Stomach (tissue), 9 donors: ENCODE measurements around the gene SLIT1. TPM values are rescaled to one million over a fixed set of nuclear protein-coding genes. Genes with fewer than 3 reads are reported as not detected.

Experiments used
- DNase-seq, 2 donors: peaks; one replicate each; pipeline versions ENCODE4 v3.0.0 to v3.0.0-alpha.2; 2013 to 2019
- H3K27ac ChIP-seq, 5 donors: fragments of 200-600 bp in 4 of 5; sonication (generic) in 4 of 5; one replicate each; pipeline ENCODE4 v1.5.1; 2013 to 2019; ENCODE audit warnings: mild to moderate bottlenecking in 1 of 5, moderate library complexity in 1 of 5
- H3K27me3 ChIP-seq, 3 donors: fragments of 200-600 bp; sonication (generic); one replicate each; pipeline ENCODE4 v1.5.1; 2017 to 2019; ENCODE audit warnings: mixed run types in 1 of 3
- H3K36me3 ChIP-seq, 4 donors: fragments of 200-600 bp; sonication (generic); 1 replicate in 3 of 4; 2 replicates in 1 of 4; pipeline ENCODE4 v1.5.1; 2016 to 2019
- H3K4me1 ChIP-seq, 4 donors: fragments of 200-600 bp; sonication (generic); one replicate each; pipeline ENCODE4 v1.5.1; 2016 to 2019
- H3K4me3 ChIP-seq, 4 donors: fragments of 200-600 bp; sonication (generic) in 3 of 4; one replicate each; pipeline ENCODE4 v1.5.1; 2016 to 2019; ENCODE audit warnings: mild to moderate bottlenecking in 1 of 4
- H3K9me3 ChIP-seq, 4 donors: fragments of 200-600 bp; sonication (generic); one replicate each; pipeline ENCODE4 v1.5.1; 2016 to 2019
- EP300 ChIP-seq: sonication (generic); formaldehyde crosslinking; IDR thresholded peaks from one replicate; pipeline ENCODE4 v1.6.1; 2017; ENCODE audit warnings: antibody characterized with exemption
- POLR2A ChIP-seq, 4 donors: fragments of 450-650 bp; IDR thresholded peaks; one replicate each; pipeline ENCODE4 v1.6.1; 2016; ENCODE audit warnings: antibody characterized with exemption in 4 of 4, control low read depth in 2 of 4, mild to moderate bottlenecking in 1 of 4, moderate library complexity in 1 of 4
- POLR2AphosphoS5 ChIP-seq, 3 donors: sonication (generic); formaldehyde crosslinking; IDR thresholded peaks; one replicate each; pipeline ENCODE4 v1.6.1; 2016; ENCODE audit warnings: antibody characterized with exemption in 3 of 3
- WGBS, 5 donors: extraction: QIAGEN DNeasy Blood & Tissue Kit in 3 of 5; methylation state at CpG; one replicate each; pipeline versions ENCODE4 v1.1.5 to v1.1.7; 2013 to 2018; 5-methylcytosine and 5-hydroxymethylcytosine counted together
- intact Hi-C: fragments of 100-400 bp; cut with DNase I; formaldehyde crosslinking; loops from one replicate; pipeline ENCODE4 v1.15.1; 2023; ENCODE audit warnings: low total_unique reads
- polyA plus RNA-seq, 3 donors: library from polyadenylated mRNA; stranded (reverse); fragments of 200-250 nt; gene quantifications; one replicate each; pipeline ENCODE4 v1.2.3, GENCODE V29; 2013
- total RNA-seq, 5 donors: library from RNA; depleted of rRNA; stranded (reverse); fragments of >200 nt; gene quantifications; one replicate each; pipeline versions ENCODE4 v1.1.0 to v1.2.3, GENCODE V29; 2014 to 2016
- TF ChIP-seq, protein P1 (sequence below), 7 experiments: fragments of 450-650 bp in 4 of 7; fragments of 200-600 bp in 3 of 7; sonication (generic) in 3 of 7; IDR thresholded peaks; one replicate each; pipeline ENCODE4 v1.5.1; 2016 to 2019; ENCODE audit warnings: antibody characterized with exemption in 7 of 7, control low read depth in 2 of 7, mild to moderate bottlenecking in 1 of 7
- donor health status: healthy with polysubstance abuse.
- donor health status: Bipolar disorder and iron deficiency.
- donor health status: healthy.

Gene SLIT1
- total and polyA plus RNA-seq, 8 donors = under 0.01 to 6.1 (median 0.44) TPM

DNA sequence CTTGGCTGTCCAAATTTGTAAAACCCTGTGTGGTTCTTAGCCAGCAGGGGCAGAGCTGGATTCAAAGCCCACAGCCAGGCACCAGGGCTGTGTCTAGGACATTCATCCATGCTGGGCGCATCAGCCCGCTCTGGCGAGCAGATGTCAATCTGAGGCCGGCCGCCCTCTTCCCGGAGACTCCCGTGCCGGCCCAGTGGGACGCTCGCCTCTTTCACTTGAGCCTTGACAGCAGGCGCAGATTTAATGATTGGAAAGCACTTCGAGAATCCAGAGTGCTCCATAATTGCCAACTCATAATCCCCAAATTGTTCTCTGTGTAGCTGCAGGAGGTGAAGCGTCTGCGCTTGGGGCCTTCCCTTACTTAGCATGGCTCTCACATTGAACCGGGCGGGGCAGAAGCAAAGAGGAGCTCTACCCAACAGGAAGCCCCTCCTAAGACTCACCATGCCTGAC, 36.7 kb downstream of the SLIT1 start:
- no peak for DNase-seq
- Histone ChIP-seq H3K36me3 (no peaks in the 10 kb centered on the region), H3K9me3 (no peaks in the 10 kb centered on the region), H3K4me1 (no peaks in the 10 kb centered on the region), H3K4me3 (no peak overlapping the region), H3K27ac (no peak overlapping the region), H3K27me3 (peaks cover 0 to 18% (median 0%) of the 10 kb centered on the region in 3 donors)
- intact Hi-C loops = no loop called here
- TF ChIP-seq POLR2A (IDR thresholded peaks at IDR 0.05) (no peak), EP300 (no peak), POLR2AphosphoS5 (IDR thresholded peaks at IDR 0.05) (no peak)
- TF ChIP-seq, protein P1, sequence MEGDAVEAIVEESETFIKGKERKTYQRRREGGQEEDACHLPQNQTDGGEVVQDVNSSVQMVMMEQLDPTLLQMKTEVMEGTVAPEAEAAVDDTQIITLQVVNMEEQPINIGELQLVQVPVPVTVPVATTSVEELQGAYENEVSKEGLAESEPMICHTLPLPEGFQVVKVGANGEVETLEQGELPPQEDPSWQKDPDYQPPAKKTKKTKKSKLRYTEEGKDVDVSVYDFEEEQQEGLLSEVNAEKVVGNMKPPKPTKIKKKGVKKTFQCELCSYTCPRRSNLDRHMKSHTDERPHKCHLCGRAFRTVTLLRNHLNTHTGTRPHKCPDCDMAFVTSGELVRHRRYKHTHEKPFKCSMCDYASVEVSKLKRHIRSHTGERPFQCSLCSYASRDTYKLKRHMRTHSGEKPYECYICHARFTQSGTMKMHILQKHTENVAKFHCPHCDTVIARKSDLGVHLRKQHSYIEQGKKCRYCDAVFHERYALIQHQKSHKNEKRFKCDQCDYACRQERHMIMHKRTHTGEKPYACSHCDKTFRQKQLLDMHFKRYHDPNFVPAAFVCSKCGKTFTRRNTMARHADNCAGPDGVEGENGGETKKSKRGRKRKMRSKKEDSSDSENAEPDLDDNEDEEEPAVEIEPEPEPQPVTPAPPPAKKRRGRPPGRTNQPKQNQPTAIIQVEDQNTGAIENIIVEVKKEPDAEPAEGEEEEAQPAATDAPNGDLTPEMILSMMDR (IDR thresholded peaks at IDR 0.05) = no peak
- WGBS, 5 donors = 88 to 93% (median 90%) methylated on average over 8 to 16 of the region's 16 CpGs

DNA sequence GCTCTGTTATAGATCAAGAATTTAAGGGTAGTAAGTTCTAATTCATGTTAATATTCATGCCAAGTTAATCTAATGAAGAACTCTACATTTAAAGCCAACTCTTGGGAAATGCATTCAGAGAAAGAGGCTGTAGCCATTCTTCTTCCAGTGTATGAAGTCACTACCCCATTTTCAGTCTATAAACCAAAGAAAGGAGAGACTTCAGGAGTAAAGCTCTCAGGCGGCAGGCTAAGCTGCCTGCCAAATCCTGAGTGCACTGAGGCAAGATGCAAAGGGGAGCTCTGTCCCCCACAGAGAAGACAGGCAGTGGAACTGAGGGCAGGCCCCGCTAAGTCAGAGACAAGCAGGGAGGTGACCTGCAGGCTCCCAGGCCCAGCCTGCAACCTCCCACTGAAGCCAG, 41.5 kb downstream of the SLIT1 start:
- H3K9me3 ChIP-seq = no peaks in the 10 kb centered on the region
- WGBS, 5 donors = 67 to 91% (median 82%) methylated on average over 1 to 2 of the region's 2 CpGs
- H3K27ac ChIP-seq = no peak overlapping the region
- no peaks in the 10 kb centered on the region for H3K4me1 ChIP-seq
- H3K36me3 ChIP-seq = no peaks in the 10 kb centered on the region
- intact Hi-C loops = no loop called here
- DNase-seq = no peak
- TF ChIP-seq POLR2AphosphoS5 (IDR thresholded peaks at IDR 0.05) (no peak), EP300 (no peak), POLR2A (IDR thresholded peaks at IDR 0.05) (no peak)
- TF ChIP-seq, protein P1 (IDR thresholded peaks at IDR 0.05) = no peak
- no peak overlapping the region for H3K4me3 ChIP-seq
- H3K27me3 ChIP-seq = peaks cover 0 to 37% (median 13%) of the 10 kb centered on the region in 3 donors

DNA sequence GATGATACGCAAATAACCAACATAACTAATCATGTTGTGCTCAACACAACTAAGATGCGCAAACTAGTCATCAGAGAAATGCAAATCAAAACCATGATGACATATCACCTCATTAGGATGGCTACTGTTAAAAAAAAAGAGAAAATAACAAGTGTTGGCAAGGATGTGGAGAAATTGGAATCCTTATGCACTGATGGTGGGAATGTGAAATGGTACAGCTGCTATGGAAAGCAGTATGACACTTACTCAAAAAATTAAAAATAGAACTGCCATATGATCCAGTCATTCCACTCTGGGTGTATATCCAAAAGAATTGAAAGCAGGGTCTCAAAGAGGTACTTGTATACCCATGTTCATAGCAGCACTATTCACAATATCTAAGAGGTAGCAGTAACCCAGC, 42.9 kb downstream of the SLIT1 start:
- TF ChIP-seq POLR2AphosphoS5 (IDR thresholded peaks at IDR 0.05) = no peak
- no peak for TF ChIP-seq POLR2A (IDR thresholded peaks at IDR 0.05)
- H3K27me3 ChIP-seq = peaks cover 0 to 41% (median 13%) of the 10 kb centered on the region in 3 donors
- DNase-seq = no peak
- no peaks in the 10 kb centered on the region for H3K9me3 ChIP-seq
- intact Hi-C loops = no loop called here
- no peak overlapping the region for H3K4me3 ChIP-seq
- no peak overlapping the region for H3K27ac ChIP-seq
- no peaks in the 10 kb centered on the region for H3K36me3 ChIP-seq
- H3K4me1 ChIP-seq = no peaks in the 10 kb centered on the region
- 91 to 95% (median 92%) methylated on average over 2 of the region's 2 CpGs for WGBS, 5 donors

DNA sequence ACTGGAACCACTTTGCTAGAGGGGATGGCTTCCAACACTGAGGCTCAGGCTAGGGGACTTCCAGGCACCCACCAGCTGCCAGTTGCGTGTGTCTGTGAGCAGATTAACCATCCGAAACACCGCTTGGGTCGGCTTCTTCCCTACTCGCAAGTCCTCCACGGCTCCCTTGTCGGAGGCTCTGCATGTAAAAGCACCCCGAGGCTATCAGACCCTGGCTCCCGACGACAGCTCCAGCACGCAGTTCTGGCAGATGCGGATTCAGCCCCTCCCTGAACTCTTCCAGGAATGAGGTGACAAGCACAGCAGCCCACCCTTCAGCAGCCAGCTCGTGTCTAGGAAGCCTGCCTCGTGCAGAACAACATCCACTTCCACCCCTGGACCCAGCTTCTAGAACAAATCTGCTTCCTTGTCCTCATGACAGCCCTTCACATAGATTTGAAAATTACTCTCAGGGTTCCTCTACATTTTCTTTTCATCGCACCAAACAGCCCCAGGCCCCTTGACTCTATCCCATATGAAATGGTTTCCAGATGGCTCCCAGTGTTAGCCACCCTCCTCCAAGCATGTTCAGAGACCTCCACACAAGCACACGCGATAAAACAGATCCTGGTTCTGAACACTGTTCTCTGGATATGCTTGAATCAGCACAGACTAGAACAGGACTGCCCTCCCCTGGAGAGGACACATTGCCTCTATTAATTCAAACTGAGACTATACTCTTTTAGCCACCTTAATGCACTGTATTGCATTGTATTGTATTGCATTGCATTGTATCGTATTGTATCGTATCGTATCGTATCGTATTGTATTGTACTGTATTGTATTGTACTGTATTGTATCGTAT, 44.6 kb downstream of the SLIT1 start:
- WGBS, 5 donors = 50 to 60% (median 57%) methylated on average over 22 to 23 of the region's 23 CpGs
- intact Hi-C loops = no loop called here
- no peaks in the 10 kb centered on the region for H3K4me1 ChIP-seq
- no peaks in the 10 kb centered on the region for H3K9me3 ChIP-seq
- TF ChIP-seq POLR2A (IDR thresholded peaks at IDR 0.05) (no peak), EP300 (no peak), POLR2AphosphoS5 (IDR thresholded peaks at IDR 0.05) (no peak)
- TF ChIP-seq, protein P1 (IDR thresholded peaks at IDR 0.05) = no peak
- no peak overlapping the region for H3K27ac ChIP-seq
- H3K27me3 ChIP-seq = peaks cover 0 to 41% (median 13%) of the 10 kb centered on the region in 3 donors
- peak in 1 of 2 donors; percentile 38 for DNase-seq
- H3K4me3 ChIP-seq = no peak overlapping the region
- H3K36me3 ChIP-seq = no peaks in the 10 kb centered on the region
